GM19239 (cell line): ENCODE results near the gene ARHGAP24.

ENCODE experiments used
- DNase-seq: peaks from one replicate; pipeline ENCODE4 v3.0.0; 2011; ENCODE audit warnings: low spot score; ENCODE audit not compliant: insufficient read length
- FAIRE-seq: peaks from 2 replicates; lab custom pipeline; 2011; peaks lifted over from hg19 to GRCh38; lab: Jason Lieb, UNC

The ARHGAP24 gene

GRCh38 chr4:85676850-85677590 lies 202.1 kb downstream of the ARHGAP24 start:
- FAIRE-seq (no peak), DNase-seq (no peak)

GRCh38 chr4:85681221-85681657 lies 206.3 kb downstream of the ARHGAP24 start:
- FAIRE-seq (no peak), DNase-seq (no peak)

- FAIRE-seq (no peak), DNase-seq (no peak)
Observed at GRCh38 chr4:85681921-85682320, 207.0 kb downstream of the ARHGAP24 start.

GRCh38 chr4:85682391-85682790 lies 207.4 kb downstream of the ARHGAP24 start:
- FAIRE-seq (no peak), DNase-seq (no peak)

GRCh38 chr4:85684676-85685075 lies 209.7 kb downstream of the ARHGAP24 start:
- FAIRE-seq = no peak
- DNase-seq = no peak

GRCh38 chr4:85686398-85686797 lies 211.4 kb downstream of the ARHGAP24 start:
- no peak for FAIRE-seq
- DNase-seq = no peak

GRCh38 chr4:85688055-85688740 lies 213.2 kb downstream of the ARHGAP24 start:
- no peak for DNase-seq
- no peak for FAIRE-seq

- DNase-seq = no peak
- no peak for FAIRE-seq
Observed at GRCh38 chr4:85696661-85697060, 221.7 kb downstream of the ARHGAP24 start.

- FAIRE-seq = no peak
- DNase-seq = no peak
Observed at GRCh38 chr4:85697854-85698253, 222.9 kb downstream of the ARHGAP24 start.

- FAIRE-seq = no peak
- DNase-seq = no peak
Observed at GRCh38 chr4:85700362-85700761, 225.4 kb downstream of the ARHGAP24 start.

- FAIRE-seq (peak; percentile 84), DNase-seq (no peak)
Observed at GRCh38 chr4:85701861-85702321, 226.9 kb downstream of the ARHGAP24 start.

- FAIRE-seq = peak; percentile 44
- DNase-seq = no peak
Observed at GRCh38 chr4:85703096-85703495, 228.1 kb downstream of the ARHGAP24 start.

- DNase-seq (no peak), FAIRE-seq (peak; percentile 4)
Observed at GRCh38 chr4:85707611-85708010, 232.7 kb downstream of the ARHGAP24 start.

GRCh38 chr4:85708468-85708867 lies 233.5 kb downstream of the ARHGAP24 start:
- FAIRE-seq = peak; percentile 11
- no peak for DNase-seq

GRCh38 chr4:85713005-85713404 lies 238.1 kb downstream of the ARHGAP24 start:
- DNase-seq (no peak), FAIRE-seq (no peak)

- DNase-seq (no peak), FAIRE-seq (no peak)
Observed at GRCh38 chr4:85715991-85716737, 241.2 kb downstream of the ARHGAP24 start.

- DNase-seq (no peak), FAIRE-seq (no peak)
Observed at GRCh38 chr4:85717351-85717750, 242.4 kb downstream of the ARHGAP24 start.

GRCh38 chr4:85717847-85718246 lies 242.9 kb downstream of the ARHGAP24 start:
- DNase-seq = no peak
- no peak for FAIRE-seq

- FAIRE-seq = no peak
- DNase-seq = no peak
Observed at GRCh38 chr4:85720735-85721134, 245.8 kb downstream of the ARHGAP24 start.

- FAIRE-seq = no peak
- no peak for DNase-seq
Observed at GRCh38 chr4:85722401-85722800, 247.5 kb downstream of the ARHGAP24 start.

- DNase-seq (no peak), FAIRE-seq (no peak)
Observed at GRCh38 chr4:85722807-85723206, 247.9 kb downstream of the ARHGAP24 start.
